Spinal cord (tissue), 10 donors: ENCODE data around the gene THADA. TPM values are rescaled to one million over a fixed set of nuclear protein-coding genes. Genes with fewer than 3 reads are reported as not detected.

Experiments used
- DNase-seq, 6 donors: peaks; one replicate each; pipeline versions ENCODE4 v3.0.0 to v3.0.0-alpha.2; 2013 to 2015; ENCODE audit warnings: low spot score in 6 of 6, low read depth in 4 of 6
- H3K27ac ChIP-seq: one replicate; pipeline ENCODE4 v1.5.1; 2013; ENCODE audit warnings: low read depth, low read length, control low read depth
- H3K27me3 ChIP-seq: one replicate; pipeline ENCODE4 v1.6.1; 2013; ENCODE audit warnings: low read length; ENCODE audit not compliant: control insufficient read depth, insufficient read depth
- H3K36me3 ChIP-seq: one replicate; pipeline ENCODE4 v1.6.1; 2013; ENCODE audit warnings: low read length; ENCODE audit not compliant: control insufficient read depth, insufficient read depth
- H3K4me1 ChIP-seq: one replicate; pipeline ENCODE4 v1.6.1; 2013; ENCODE audit warnings: low read length; ENCODE audit not compliant: control insufficient read depth, insufficient read depth
- H3K4me3 ChIP-seq: one replicate; pipeline ENCODE4 v1.5.1; 2013; ENCODE audit warnings: low read depth, low read length, control low read depth
- H3K9me3 ChIP-seq: one replicate; pipeline ENCODE4 v1.6.1; 2013; ENCODE audit warnings: low read length; ENCODE audit not compliant: control insufficient read depth, insufficient read depth
- WGBS: methylation state at CpG from one replicate; pipeline ENCODE4 v1.1.5; 2013; ENCODE audit warnings: missing lambda C conversion rate; ENCODE audit not compliant: insufficient coverage; 5-methylcytosine and 5-hydroxymethylcytosine counted together
- polyA plus RNA-seq, 2 donors: library from polyadenylated mRNA; unstranded; fragments of 120-200 nt; gene quantifications; one replicate each; pipeline ENCODE4 v1.2.1, GENCODE V29; 2013; ENCODE audit not compliant: insufficient read length in 2 of 2
- total RNA-seq, 2 donors: library from RNA; depleted of rRNA in 1 of 2; stranded (reverse); fragments of 120-200 nt in 1 of 2; fragments of >200 nt in 1 of 2; gene quantifications; one replicate each; pipeline versions ENCODE4 v1.2.3 to v1.2.4, GENCODE V29; 2013 to 2014
- donor health status: healthy.

Gene THADA
- total and polyA plus RNA-seq, 4 donors = 16.5 to 44.8 (median 21.5) TPM

DNA sequence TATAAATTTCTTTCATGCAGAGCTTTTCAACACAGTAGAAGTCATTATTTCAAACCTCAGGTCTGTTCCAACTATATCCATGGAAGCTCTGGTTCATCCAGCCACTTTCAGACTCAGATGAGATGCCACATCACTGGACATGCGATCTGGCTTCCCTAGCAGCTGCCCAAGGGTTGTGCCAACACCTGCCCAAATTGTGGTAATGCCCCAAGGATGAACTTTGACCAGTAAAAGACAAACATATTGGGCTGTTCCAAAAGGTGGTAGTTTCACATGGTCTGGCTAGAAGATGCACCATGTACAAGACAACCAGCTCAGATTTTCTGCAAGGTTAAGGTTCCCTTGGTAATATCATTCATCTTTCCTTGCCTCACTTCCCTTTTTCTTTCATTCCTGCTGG, 101.9 kb downstream of the THADA start:
- H3K36me3 ChIP-seq = no peaks in the 10 kb centered on the region
- WGBS = 88% methylated on average over 1 of the region's 1 CpG
- H3K27me3 ChIP-seq = no peaks in the 10 kb centered on the region
- no peaks in the 10 kb centered on the region for H3K9me3 ChIP-seq
- H3K4me1 ChIP-seq = no peaks in the 10 kb centered on the region
- DNase-seq = no peak
- no peak overlapping the region for H3K4me3 ChIP-seq
- H3K27ac ChIP-seq = no peak overlapping the region

DNA sequence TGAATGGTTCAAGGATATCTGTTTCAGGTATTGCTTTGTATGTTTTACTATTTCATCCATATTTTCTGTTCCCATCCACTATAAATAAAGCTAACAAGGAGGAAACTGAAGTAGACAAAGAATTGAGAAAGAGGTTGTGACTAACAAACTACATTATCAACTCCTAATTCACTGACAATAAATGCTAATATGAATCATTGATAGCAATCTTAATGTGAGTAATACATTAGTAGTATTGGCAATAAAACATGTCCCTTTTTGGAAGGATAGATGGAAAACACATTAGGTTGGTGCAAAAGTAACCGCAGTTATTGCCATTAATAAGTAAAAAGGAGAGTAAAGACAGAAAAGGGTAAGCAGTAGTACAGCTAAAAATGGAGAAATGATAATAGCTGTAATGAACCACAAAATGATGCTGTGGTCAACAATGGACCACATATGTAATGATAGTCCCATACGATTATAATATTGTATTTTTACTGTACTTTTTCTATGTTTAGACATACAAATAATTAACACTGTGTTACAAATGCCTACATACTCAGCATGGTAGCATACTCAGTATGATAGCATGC, 104.7 kb downstream of the THADA start:
- no peaks in the 10 kb centered on the region for H3K27me3 ChIP-seq
- no peaks in the 10 kb centered on the region for H3K36me3 ChIP-seq
- no peak overlapping the region for H3K4me3 ChIP-seq
- H3K27ac ChIP-seq = no peak overlapping the region
- 100% methylated on average over 1 of the region's 2 CpGs for WGBS
- H3K4me1 ChIP-seq = no peaks in the 10 kb centered on the region
- no peak for DNase-seq
- H3K9me3 ChIP-seq = no peaks in the 10 kb centered on the region

DNA sequence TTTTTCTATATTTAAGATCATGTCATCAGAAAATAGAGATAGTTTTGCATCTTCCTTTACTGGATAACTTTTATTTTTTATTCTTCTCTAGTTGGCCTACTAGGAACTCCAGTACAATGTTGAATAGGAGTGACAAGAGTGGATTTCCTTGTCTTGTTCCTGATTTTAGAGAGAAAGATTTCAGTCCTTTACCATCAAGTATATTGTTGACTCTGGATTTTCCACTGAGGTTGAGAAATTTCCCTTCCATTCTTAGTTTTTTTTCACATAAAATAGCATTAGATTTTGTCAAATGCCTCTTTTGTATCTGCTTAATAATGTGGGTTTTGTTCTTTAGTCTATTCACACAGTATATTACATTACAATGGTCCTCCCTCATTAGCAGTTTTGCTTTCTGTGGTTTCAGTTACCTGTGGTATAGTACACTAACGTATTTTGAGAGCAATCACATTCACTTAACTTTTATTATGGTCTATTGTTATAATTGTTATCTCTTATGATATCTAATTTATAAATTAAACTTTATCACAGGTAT, 105.5 kb downstream of the THADA start:
- no peak overlapping the region for H3K4me3 ChIP-seq
- WGBS = no CpG with 5 or more reads among the region's 1 CpG
- no peaks in the 10 kb centered on the region for H3K4me1 ChIP-seq
- no peaks in the 10 kb centered on the region for H3K27me3 ChIP-seq
- H3K36me3 ChIP-seq = no peaks in the 10 kb centered on the region
- no peak overlapping the region for H3K27ac ChIP-seq
- DNase-seq = no peak
- no peaks in the 10 kb centered on the region for H3K9me3 ChIP-seq

DNA sequence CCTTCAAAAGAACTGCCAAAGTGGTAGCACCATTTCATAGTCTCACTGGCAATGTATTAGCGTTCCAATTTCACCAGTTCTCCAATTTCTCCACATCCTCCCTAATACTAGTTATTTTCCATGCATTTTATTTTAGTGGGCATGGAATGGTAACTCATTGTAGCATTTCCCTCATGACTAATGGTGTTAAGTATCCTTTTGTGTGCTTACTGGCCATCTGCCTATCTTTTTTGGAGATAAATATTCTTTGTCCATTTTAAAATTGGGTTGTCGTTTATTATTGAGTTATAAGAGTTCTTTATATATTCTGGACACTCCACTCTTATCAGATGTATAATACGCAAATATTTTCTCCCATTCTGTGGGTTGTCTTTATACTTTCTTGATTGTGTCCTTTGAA, 107.1 kb downstream of the THADA start:
- DNase-seq = no peak
- Histone ChIP-seq H3K27ac (no peak overlapping the region), H3K4me1 (no peaks in the 10 kb centered on the region), H3K4me3 (no peak overlapping the region), H3K27me3 (no peaks in the 10 kb centered on the region), H3K36me3 (no peaks in the 10 kb centered on the region), H3K9me3 (no peaks in the 10 kb centered on the region)
- WGBS = no CpG with 5 or more reads among the region's 3 CpGs

DNA sequence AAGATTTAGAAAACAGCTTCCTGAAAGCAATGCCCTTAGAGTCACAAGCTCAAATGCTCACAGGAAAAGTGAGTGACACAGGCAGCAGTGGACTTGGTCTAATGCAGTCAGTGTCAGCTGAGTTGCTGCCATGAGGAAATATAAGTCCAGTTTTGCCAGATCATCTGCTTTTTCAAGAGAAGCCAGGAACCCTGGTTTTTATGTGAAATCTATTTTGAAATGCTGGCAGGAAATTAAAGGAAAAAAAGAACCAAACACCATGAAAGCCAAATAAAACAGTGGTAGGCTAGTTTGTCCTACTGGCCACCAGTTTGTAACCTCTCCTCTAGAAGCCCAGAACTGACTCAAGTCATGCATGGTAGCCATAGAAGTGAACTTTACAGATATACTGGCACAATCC, 109.2 kb downstream of the THADA start:
- Histone ChIP-seq H3K4me1 (no peaks in the 10 kb centered on the region), H3K36me3 (no peaks in the 10 kb centered on the region), H3K27ac (no peak overlapping the region), H3K27me3 (no peaks in the 10 kb centered on the region), H3K9me3 (no peaks in the 10 kb centered on the region), H3K4me3 (no peak overlapping the region)
- no peak for DNase-seq

DNA sequence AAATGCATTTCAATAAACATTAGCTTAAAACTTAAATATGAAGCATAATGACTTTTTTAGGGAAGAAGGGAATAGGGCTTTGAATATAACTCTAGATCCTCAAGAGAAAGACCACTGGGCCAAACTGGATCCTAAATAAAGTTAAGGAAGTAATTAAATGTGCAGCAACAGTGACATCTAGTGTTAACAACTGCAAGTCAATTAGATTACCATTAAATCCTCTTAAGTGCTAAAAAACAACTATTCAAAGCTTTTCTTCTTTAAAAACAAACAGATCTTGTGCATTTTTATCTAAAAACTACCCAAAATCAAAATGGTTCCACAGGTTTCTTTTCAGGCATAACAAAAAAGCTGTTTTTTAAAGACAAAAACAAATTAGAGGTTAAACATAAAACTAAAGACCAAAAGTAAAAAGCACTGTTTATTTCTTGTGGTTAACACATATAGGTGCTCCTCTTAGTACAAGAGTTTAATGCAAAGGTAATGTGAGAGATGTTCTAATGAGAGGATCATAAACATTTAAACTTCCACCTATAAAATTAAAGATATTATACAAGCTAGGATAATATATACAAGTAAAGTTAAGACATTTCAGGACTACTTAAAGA, 111.4 kb downstream of the THADA start:
- Histone ChIP-seq H3K4me1 (no peaks in the 10 kb centered on the region), H3K9me3 (no peaks in the 10 kb centered on the region), H3K27ac (no peak overlapping the region), H3K27me3 (no peaks in the 10 kb centered on the region), H3K4me3 (no peak overlapping the region), H3K36me3 (no peaks in the 10 kb centered on the region)
- peak; percentile 52 to 95 (median 81) for DNase-seq

DNA sequence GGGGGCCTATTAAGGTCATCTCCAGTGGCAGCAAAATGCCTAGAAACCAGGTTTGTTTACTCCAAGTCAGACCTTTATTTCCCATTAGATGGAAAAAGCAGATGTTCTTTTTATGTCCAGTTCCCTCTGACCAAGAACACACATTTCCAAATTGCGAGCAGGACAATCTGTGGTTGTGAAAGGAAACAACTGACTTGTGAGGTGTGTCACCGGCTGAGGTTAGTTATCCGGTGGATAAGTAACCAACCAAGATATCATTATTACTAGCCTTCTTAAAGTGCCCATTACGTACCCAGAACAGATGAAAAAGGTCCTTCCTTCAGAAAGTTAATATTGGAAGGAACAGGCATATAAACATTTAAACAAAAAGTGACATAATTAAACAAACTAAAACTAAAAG, 112.9 kb downstream of the THADA start:
- no peak overlapping the region for H3K4me3 ChIP-seq
- no peaks in the 10 kb centered on the region for H3K36me3 ChIP-seq
- H3K27ac ChIP-seq = peak overlapping the region; percentile 10
- no peaks in the 10 kb centered on the region for H3K27me3 ChIP-seq
- DNase-seq = no peak
- no peaks in the 10 kb centered on the region for H3K9me3 ChIP-seq
- H3K4me1 ChIP-seq = no peaks in the 10 kb centered on the region
- WGBS = no CpG with 5 or more reads among the region's 4 CpGs

DNA sequence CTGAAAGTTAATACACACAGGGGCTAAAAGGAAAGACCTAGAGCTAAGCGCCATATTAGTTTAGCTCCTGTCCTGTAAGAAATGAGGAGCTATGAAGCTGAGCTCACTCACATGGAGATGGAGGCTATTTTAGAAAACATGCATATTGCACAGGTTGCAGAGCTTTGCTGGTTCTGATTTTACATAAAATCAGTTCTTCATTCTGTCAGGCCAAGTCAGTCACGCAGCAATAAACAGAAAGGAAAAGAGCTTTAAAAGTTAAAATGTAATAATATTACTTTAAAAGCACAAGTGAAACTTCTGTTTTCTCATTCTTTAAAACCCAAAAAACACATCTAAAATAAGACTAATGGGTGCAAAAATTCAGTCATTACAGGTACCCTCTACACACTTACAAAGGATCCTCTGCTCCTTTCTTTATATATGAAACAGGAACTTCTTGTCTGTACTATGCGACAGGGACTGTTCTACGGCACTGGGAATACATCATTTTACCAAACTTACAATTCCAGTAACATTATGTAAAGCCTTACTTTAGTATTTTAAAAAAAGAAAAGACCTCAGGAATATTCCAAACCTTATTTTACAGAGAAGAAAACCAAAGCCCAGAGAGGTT, 113.8 kb downstream of the THADA start:
- Histone ChIP-seq H3K9me3 (no peaks in the 10 kb centered on the region), H3K4me1 (no peaks in the 10 kb centered on the region), H3K27me3 (no peaks in the 10 kb centered on the region), H3K27ac (peak overlapping the region; percentile 7), H3K4me3 (no peak overlapping the region), H3K36me3 (no peaks in the 10 kb centered on the region)
- WGBS = 100% methylated on average over 1 of the region's 4 CpGs
- no peak for DNase-seq

DNA sequence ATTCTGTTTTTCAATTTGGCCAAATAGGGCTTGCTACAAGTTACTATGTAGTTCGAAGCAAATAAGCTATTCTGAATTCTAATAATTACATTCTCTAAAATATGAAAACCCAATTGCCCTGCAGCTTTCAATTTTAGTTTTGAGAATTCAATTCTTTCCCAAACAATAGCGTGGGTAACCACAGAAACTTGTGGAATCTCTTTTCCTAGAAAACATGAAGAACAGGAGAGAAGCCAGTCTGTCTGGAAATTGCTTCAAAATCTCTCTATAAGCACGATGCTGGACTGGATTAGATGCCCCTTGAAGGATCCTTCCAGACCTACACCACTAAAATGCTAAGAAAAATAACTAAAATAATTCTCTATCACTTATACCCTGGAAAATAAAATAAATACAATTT, 115.0 kb downstream of the THADA start:
- Histone ChIP-seq H3K27me3 (no peaks in the 10 kb centered on the region), H3K9me3 (no peaks in the 10 kb centered on the region), H3K36me3 (no peaks in the 10 kb centered on the region), H3K27ac (no peak overlapping the region), H3K4me1 (no peaks in the 10 kb centered on the region), H3K4me3 (no peak overlapping the region)
- WGBS = 100% methylated on average over 1 of the region's 3 CpGs
- no peak for DNase-seq
